WI38 (cell line): ENCODE results near the gene DCUN1D2.

Experiments
- H3K4me3 ChIP-seq: 2 replicates; pipeline ENCODE4 v1.5.1; 2011; ENCODE audit warnings: low read depth, mild to moderate bottlenecking, control low read depth, low read length
- TF ChIP-seq, protein P1 (sequence below): IDR thresholded peaks from 2 replicates; pipeline ENCODE4 v1.5.1; 2012; ENCODE audit warnings: low read depth, mild to moderate bottlenecking, control low read depth, low read length

The DCUN1D2 gene

DNA sequence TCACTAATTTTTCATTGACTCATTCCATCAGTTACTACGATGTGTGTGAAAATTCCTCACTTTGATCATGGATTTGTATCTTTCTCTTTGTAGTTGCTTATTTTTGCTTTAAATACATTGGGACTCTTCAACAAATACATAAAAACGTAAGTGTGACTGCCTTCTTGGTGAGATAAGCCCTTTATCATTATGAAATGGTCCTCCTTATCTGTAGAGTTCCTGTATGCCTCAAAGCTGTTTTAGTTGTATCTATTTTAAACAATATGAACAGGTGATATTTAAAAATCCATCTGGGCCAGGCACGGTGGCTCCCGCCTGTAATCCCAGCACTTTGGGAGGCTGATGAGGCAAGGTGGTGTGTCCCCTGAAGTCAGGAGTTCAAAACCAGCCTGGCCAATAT lies 11.3 kb downstream of the DCUN1D2 start:
- TF ChIP-seq, protein P1, sequence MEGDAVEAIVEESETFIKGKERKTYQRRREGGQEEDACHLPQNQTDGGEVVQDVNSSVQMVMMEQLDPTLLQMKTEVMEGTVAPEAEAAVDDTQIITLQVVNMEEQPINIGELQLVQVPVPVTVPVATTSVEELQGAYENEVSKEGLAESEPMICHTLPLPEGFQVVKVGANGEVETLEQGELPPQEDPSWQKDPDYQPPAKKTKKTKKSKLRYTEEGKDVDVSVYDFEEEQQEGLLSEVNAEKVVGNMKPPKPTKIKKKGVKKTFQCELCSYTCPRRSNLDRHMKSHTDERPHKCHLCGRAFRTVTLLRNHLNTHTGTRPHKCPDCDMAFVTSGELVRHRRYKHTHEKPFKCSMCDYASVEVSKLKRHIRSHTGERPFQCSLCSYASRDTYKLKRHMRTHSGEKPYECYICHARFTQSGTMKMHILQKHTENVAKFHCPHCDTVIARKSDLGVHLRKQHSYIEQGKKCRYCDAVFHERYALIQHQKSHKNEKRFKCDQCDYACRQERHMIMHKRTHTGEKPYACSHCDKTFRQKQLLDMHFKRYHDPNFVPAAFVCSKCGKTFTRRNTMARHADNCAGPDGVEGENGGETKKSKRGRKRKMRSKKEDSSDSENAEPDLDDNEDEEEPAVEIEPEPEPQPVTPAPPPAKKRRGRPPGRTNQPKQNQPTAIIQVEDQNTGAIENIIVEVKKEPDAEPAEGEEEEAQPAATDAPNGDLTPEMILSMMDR: no peak
- no peak overlapping the region for H3K4me3 ChIP-seq

DNA sequence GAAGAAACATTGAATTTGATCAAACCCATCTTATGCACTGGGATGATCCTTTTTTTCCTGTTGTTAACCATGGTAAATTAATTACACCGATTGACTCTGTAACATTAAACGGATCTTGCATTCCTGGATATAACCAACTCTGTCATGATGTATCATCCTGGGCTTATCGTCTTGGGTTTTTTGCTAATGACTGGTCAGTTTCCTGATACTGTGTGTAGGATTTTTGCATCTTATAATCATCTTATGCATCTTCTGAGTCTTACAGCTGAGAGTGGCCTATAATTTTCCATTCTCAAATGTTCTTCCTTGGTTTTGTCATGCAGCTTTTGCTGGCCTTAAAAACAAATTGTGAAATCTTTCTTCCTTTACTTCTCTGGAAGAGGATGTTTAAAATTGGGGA lies 12.8 kb downstream of the DCUN1D2 start:
- TF ChIP-seq, protein P1: no peak
- H3K4me3 ChIP-seq: no peak overlapping the region

DNA sequence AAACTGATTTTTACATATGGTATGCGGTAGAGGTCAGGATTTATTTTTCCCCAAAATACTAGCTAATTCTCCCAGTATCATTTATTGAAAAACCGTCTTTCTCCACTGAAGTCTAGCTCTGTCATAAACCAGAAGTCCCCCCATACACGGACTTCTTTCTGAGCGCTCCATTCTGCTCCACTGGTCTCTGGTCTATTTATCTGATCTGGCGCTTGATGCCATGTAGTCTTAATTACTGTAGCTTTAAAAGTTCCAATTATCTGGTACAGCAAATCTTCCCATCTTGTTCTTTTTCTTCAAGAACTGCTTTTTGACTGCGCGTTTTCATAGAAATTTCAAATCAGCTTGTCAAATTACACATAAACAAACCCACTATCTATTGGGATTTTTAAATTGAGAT lies 13.7 kb downstream of the DCUN1D2 start:
- TF ChIP-seq, protein P1: no peak
- H3K4me3 ChIP-seq: no peak overlapping the region

DNA sequence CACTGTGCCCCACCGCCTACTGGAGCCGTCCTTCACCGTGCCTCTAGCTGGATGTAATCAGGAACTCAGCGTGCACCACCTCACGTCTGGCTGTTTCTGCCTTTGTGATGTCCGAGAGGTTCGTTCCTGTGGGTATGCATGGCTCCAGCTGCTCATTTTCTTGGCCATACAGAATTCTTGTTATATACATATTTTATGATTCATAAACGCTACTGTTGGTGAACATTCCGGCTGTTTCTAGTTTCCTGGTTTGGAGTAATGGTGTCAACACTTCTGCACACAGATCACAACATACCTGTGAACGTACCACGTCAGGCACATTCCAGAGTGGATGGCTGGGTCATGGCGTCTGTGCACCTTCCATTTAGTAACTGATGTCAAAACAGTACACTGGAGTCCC lies 14.6 kb downstream of the DCUN1D2 start:
- no peak overlapping the region for H3K4me3 ChIP-seq
- TF ChIP-seq, protein P1: no peak

DNA sequence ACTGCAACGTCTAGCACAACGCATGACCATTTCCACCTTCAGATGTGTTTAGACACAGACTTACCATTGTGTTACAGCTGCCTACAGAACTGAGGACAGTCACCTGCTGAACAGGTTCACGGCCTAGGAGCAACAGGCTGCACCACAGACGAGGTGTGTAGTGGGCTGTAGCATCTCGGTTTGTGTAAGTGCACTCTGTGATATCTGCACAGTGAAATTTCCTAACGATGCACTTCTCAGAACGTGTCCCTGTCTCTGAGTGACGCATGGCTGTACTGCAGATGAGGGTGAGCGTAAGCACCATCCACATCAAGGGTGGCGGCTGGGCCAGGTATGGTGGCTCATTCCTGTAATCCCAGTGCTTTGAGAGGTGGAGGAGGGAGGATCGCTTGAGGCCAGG lies 15.2 kb downstream of the DCUN1D2 start:
- TF ChIP-seq, protein P1: no peak
- no peak overlapping the region for H3K4me3 ChIP-seq

DNA sequence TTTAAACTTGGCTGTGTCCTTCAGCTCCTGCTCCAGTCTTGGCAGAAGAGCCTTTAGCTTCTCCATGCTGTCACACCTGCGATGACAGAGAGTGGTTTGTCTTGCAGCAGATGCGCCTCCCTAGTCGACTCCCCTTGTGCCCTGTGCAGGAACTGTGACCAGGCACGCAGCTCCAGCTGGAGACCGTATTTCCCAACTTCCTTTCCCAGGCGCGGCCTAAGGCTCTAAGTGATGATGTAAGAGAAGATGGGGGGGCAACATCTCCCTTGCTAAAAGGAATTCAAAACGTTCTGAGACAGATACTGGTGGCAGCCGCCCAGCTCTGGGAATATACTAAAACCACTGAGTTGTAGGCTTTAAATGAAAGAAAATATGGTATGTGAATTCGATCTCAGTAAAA lies 16.3 kb downstream of the DCUN1D2 start:
- H3K4me3 ChIP-seq: no peak overlapping the region
- TF ChIP-seq, protein P1: no peak

DNA sequence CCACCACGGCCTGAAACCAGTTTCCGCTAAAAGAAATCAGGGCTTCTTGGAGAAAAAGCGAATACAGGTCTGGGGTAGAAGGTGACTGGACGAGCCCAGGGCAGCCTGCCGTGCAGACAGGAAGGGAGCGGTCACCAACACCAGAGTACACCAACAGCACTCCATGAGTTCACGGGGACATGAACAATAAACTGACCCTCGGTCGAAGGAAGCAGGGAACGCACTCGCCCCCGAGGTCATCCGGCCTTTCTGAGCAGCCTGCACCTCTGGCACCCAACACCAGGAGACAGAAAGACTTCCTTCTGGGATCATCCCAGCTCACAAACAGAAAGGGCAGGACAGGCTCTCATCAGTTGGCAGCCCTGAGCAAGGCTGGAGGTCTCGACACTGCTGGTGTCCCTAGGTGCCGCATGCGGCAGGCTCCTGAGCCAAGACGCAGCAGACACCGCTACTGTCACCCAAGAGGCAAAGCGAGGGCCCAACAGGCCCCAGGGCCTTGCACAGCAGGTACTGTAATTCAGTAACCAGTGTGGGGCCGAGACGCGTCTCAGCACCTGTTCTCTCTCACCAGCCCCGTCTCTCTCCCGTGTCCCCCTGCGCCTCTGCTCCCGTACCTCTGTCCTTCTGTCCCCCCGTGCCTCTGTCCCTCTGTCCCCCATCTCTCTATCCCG lies 18.0 kb downstream of the DCUN1D2 start:
- TF ChIP-seq, protein P1: no peak
- H3K4me3 ChIP-seq: no peak overlapping the region
